Activated naive CD8-positive, alpha-beta T cell treated with anti-CD3 and anti-CD28 coated beads, Interleukin-2, amount 50 U/mL, for 24 hours (primary cell): ENCODE data around the gene TXN.
"Not testable (repeated sequence)": the region's sequence is repeated elsewhere in the genome, so short reads cannot be mapped to it uniquely, and the experiment has no call there.

ENCODE experiments used
- ATAC-seq: fragments of 150-1000 bp; cut with Tn5 transposase; one replicate; pipeline ENCODE4 v1.10.0; 2021
- DNase-seq: peaks from one replicate; pipeline ENCODE4 v3.0.0; 2021
- H3K27ac Mint-ChIP-seq: one replicate; pipeline ENCODE4 v1.8.0; 2021; ENCODE audit warnings: mild to moderate bottlenecking, mixed read lengths
- H3K27me3 Mint-ChIP-seq: one replicate; pipeline ENCODE4 v1.8.0; 2021; ENCODE audit warnings: mixed read lengths
- H3K36me3 Mint-ChIP-seq: one replicate; pipeline ENCODE4 v1.8.0; 2021; ENCODE audit warnings: low read depth, mixed read lengths
- H3K4me1 Mint-ChIP-seq: one replicate; pipeline ENCODE4 v1.8.0; 2021; ENCODE audit warnings: mixed read lengths
- H3K4me3 Mint-ChIP-seq: one replicate; pipeline ENCODE4 v1.8.0; 2021; ENCODE audit warnings: mild to moderate bottlenecking, moderate library complexity, mixed read lengths
- H3K9me3 Mint-ChIP-seq: one replicate; pipeline ENCODE4 v1.8.0; 2021; ENCODE audit warnings: mixed read lengths

The TXN gene

GRCh38 chr9:110270211-110270995 is 14.1 kb upstream of the TXN start:
- H3K36me3 Mint-ChIP-seq, result no peaks in the 10 kb centered on the region
- H3K27me3 Mint-ChIP-seq, result no peaks in the 10 kb centered on the region
- no peaks in the 10 kb centered on the region for H3K4me1 Mint-ChIP-seq
- ATAC-seq (no peak), DNase-seq (no peak)
- no peaks in the 10 kb centered on the region for H3K9me3 Mint-ChIP-seq
- no peak overlapping the region for H3K4me3 Mint-ChIP-seq
- H3K27ac Mint-ChIP-seq, result no peak overlapping the region

DNA sequence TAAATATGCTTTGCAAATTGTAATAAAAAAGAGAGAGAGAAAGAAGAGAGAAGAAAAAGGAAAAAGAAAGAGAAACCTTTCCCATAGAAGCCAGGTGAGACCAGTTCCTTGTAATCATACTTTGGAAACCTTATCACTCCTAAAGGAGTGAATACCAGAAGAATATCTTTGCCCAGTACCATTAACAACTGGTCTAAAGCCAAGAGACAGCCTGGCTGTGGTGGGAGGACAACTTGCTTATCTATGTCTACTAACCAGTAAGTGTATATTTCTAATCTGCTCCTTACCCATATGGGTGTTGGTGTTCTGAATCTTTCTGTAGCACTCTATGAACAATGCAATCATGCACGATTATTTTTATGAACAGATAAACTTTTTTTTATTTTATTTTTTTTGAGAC is 10.5 kb upstream of the TXN start:
- Mint-ChIP-seq H3K4me1 (no peaks in the 10 kb centered on the region), H3K27ac (no peak overlapping the region), H3K36me3 (no peaks in the 10 kb centered on the region), H3K4me3 (no peak overlapping the region), H3K27me3 (peaks cover under 1% of the 10 kb centered on the region), H3K9me3 (no peaks in the 10 kb centered on the region)
- DNase-seq (no peak), ATAC-seq (no peak)

GRCh38 chr9:110261632-110262031 is 5.3 kb upstream of the TXN start:
- H3K27me3 Mint-ChIP-seq, result peaks cover 8% of the 10 kb centered on the region
- H3K27ac Mint-ChIP-seq, result no peak overlapping the region
- peaks cover 27% of the 10 kb centered on the region for H3K4me1 Mint-ChIP-seq
- no peak overlapping the region for H3K4me3 Mint-ChIP-seq
- H3K36me3 Mint-ChIP-seq, result no peaks in the 10 kb centered on the region
- H3K9me3 Mint-ChIP-seq, result no peaks in the 10 kb centered on the region
- DNase-seq (no peak), ATAC-seq (no peak)

DNA sequence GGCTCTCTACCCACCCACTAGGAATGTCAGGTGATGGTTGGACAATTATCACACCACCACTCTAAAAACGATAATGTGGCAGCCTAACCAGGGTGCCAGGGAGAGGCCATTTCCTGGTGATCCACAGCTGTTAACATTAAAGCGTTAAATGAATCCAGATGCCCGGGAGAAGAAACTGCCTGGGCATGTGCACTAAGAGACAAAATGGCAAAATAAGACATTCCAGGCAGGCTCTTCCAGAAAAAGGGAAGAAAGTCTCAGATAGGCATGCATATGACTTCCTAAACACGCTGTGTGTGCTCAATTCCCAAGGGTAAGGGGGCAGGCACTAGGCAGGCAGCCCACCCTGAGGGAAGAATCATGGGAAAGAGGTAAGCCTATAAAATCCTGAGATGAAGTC is 4.6 kb upstream of the TXN start:
- Mint-ChIP-seq H3K4me3 (no peak overlapping the region), H3K4me1 (peaks cover 27% of the 10 kb centered on the region), H3K27ac (no peak overlapping the region), H3K27me3 (peaks cover 8% of the 10 kb centered on the region), H3K36me3 (peaks cover 2% of the 10 kb centered on the region), H3K9me3 (no peaks in the 10 kb centered on the region)
- DNase-seq, result no peak
- ATAC-seq, result no peak

DNA sequence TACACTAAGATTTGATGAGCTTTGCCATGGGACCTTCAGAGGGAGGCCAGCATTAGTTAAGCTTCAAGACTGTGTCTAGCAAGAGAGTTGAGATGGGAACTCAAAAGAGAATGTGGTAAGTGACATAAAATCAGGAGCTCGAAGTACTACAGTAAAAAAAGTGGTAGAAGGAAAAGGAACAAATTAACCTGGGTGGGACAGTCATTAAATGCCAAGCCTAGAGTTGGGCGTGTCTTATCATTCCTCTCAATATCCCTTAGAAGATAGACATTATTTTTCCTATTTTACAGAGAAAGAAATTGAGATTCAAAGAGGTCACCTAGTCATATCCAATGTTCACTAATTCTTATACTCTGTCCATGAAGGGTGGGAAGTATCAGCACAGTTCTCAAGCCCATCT is 3.3 kb upstream of the TXN start:
- H3K4me1 Mint-ChIP-seq, result peaks cover 31% of the 10 kb centered on the region
- no peak for DNase-seq
- ATAC-seq, result no peak
- H3K27me3 Mint-ChIP-seq, result peaks cover 8% of the 10 kb centered on the region
- peaks cover 10% of the 10 kb centered on the region for H3K36me3 Mint-ChIP-seq
- no peaks in the 10 kb centered on the region for H3K9me3 Mint-ChIP-seq
- no peak overlapping the region for H3K4me3 Mint-ChIP-seq
- H3K27ac Mint-ChIP-seq, result peak overlapping the region; percentile 37

GRCh38 chr9:110258690-110259091 is 2.4 kb upstream of the TXN start:
- ATAC-seq (no peak), DNase-seq (no peak)
- H3K9me3 Mint-ChIP-seq, result no peaks in the 10 kb centered on the region
- peaks cover 40% of the 10 kb centered on the region for H3K4me1 Mint-ChIP-seq
- H3K4me3 Mint-ChIP-seq, result no peak overlapping the region
- peak overlapping the region; percentile 77 for H3K27ac Mint-ChIP-seq
- peaks cover 19% of the 10 kb centered on the region for H3K36me3 Mint-ChIP-seq
- peaks cover 8% of the 10 kb centered on the region for H3K27me3 Mint-ChIP-seq

GRCh38 chr9:110257956-110258355 is 1.6 kb upstream of the TXN start:
- ATAC-seq (no peak), DNase-seq (no peak)
- Mint-ChIP-seq H3K27me3 (peaks cover 8% of the 10 kb centered on the region), H3K4me1 (peaks cover 47% of the 10 kb centered on the region), H3K36me3 (peaks cover 26% of the 10 kb centered on the region), H3K9me3 (no peaks in the 10 kb centered on the region), H3K27ac (no peak overlapping the region), H3K4me3 (peak overlapping the region; percentile 95)

GRCh38 chr9:110257097-110257841 is 962 bp upstream of the TXN start:
- H3K36me3 Mint-ChIP-seq, result peaks cover 33% of the 10 kb centered on the region
- H3K27me3 Mint-ChIP-seq, result peaks cover 8% of the 10 kb centered on the region
- H3K9me3 Mint-ChIP-seq, result no peaks in the 10 kb centered on the region
- peaks cover 54% of the 10 kb centered on the region for H3K4me1 Mint-ChIP-seq
- peak overlapping the region; percentile 95 for H3K4me3 Mint-ChIP-seq
- peak overlapping the region; percentile 93 for H3K27ac Mint-ChIP-seq
- no peak for ATAC-seq
- peak; percentile 20 for DNase-seq

DNA sequence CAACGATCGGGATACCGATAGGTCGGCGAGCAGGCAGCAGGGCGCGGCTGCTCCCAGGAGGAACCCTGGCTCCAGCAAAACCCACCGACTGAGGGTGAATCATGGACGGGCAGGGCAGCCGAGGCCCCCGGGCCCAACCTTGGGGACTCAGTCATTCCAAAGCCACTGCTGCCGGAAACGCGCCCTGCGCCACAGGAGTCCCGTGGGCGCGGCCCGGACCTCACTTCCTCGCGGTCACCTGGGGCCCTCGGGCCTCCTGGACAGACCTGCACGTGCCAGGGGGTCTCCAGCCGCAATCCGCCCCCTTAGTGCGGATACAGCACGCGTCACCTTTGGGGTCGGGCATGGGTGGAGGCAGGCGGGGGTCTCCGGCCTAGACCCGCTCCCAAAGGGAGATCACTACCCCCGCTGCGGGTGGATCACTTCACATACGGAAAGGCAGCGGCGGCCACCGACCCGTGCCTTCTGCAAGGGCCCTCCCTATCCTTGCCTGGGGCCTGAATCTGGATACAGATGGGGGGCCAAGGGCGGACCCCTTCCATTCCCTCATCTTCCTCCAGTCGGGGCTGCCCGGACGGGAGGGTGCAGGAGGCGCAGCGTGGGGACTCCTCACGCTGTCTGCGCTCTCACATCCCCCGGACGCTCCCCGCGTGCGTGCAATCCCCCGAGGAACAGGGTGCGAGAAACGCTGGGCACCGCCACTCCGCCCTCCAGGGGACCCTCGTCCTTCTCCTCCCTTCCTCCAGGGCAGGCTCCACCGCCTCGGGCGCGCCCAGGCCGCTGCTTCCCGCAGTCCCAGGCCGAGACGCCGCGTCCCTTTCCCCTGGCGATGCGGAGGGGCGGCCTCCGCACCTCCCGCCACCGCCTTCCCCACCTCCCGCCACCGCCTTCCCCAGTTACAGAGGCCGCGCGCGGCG is 586 bp downstream of the TXN start:
- H3K4me1 Mint-ChIP-seq, result peaks cover 64% of the 10 kb centered on the region
- DNase-seq, result peak; percentile 65
- ATAC-seq, result peak; percentile 27
- H3K27me3 Mint-ChIP-seq, result peaks cover 4% of the 10 kb centered on the region
- H3K27ac Mint-ChIP-seq, result peak overlapping the region; percentile 98
- H3K36me3 Mint-ChIP-seq, result peaks cover 43% of the 10 kb centered on the region
- no peaks in the 10 kb centered on the region for H3K9me3 Mint-ChIP-seq
- H3K4me3 Mint-ChIP-seq, result peak overlapping the region; percentile 95

- Mint-ChIP-seq H3K27ac (peak overlapping the region; percentile 98), H3K27me3 (peaks cover 4% of the 10 kb centered on the region), H3K4me3 (peak overlapping the region; percentile 95), H3K9me3 (no peaks in the 10 kb centered on the region), H3K36me3 (peaks cover 50% of the 10 kb centered on the region), H3K4me1 (peaks cover 68% of the 10 kb centered on the region)
- no peak for ATAC-seq
- DNase-seq, result no peak
These were observed 1.3 kb downstream of the TXN start for GRCh38 chr9:110255034-110255462.

- Mint-ChIP-seq H3K27me3 (peaks cover 3% of the 10 kb centered on the region), H3K4me3 (peak overlapping the region; percentile 95), H3K9me3 (no peaks in the 10 kb centered on the region), H3K36me3 (peaks cover 54% of the 10 kb centered on the region), H3K4me1 (peaks cover 66% of the 10 kb centered on the region), H3K27ac (peak overlapping the region; percentile 98)
- ATAC-seq, result no peak
- DNase-seq, result no peak
These were observed 1.8 kb downstream of the TXN start for GRCh38 chr9:110254500-110254899.

DNA sequence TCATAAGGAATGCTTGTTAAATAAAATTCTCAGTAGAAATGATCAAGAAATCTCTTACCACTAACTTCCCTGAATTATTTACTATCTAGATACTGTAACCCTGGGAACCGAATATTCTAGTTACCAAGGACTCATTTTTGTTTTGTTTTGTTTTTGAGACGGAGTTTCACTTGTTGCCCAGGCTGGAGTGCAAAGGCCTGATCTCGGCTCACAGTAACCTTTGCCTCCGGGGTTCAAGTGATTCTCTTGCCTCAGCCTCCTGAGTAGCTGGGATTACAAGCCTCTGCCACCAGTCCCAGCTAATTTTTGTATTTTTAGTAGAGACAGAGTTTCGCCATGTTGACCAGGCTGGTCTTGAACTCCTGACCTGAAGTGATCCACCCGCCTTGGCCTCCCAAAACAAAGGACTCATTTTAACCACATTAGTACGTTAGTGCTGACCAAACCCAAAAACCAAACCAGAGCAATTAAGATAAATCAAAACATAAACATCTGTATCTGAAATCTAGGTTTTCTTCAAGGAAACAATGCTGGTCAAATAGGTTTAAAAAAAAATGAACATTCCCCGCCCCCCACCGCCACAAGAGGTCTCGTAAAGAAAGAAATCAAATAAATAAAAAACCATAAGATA is 3.7 kb downstream of the TXN start:
- H3K4me3 Mint-ChIP-seq, result peak overlapping the region; percentile 95
- H3K36me3 Mint-ChIP-seq, result peaks cover 65% of the 10 kb centered on the region
- no peak for ATAC-seq
- peaks cover 51% of the 10 kb centered on the region for H3K4me1 Mint-ChIP-seq
- H3K27me3 Mint-ChIP-seq, result no peaks in the 10 kb centered on the region
- H3K27ac Mint-ChIP-seq, result peak overlapping the region; percentile 17
- no peak for DNase-seq
- H3K9me3 Mint-ChIP-seq, result no peaks in the 10 kb centered on the region

DNA sequence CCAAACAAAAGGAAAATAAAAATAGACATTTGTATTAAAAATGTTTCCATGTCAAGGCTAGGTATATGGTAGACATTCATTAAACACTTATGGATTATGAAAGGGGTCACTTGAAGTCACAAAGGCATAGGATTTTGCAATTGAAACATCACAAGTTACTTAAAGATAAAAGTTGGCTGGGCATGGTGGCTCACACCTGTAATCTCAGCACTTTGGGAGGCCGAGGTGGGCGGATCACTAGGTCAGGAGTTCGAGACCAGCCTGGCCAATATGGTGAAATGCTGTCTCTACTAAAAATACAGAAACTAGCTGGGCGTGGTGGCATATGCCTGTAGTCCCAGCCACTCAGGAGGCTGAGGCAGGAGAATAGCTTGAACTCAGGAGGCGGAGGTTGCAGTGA is 4.5 kb downstream of the TXN start:
- H3K27ac Mint-ChIP-seq, result peak overlapping the region; percentile 52
- peaks cover 43% of the 10 kb centered on the region for H3K4me1 Mint-ChIP-seq
- peaks cover 73% of the 10 kb centered on the region for H3K36me3 Mint-ChIP-seq
- not testable (repeated sequence) for H3K27me3 Mint-ChIP-seq, H3K9me3 Mint-ChIP-seq, DNase-seq, H3K4me3 Mint-ChIP-seq, ATAC-seq

- ATAC-seq (no peak), DNase-seq (no peak)
- no peak overlapping the region for H3K27ac Mint-ChIP-seq
- peaks cover 77% of the 10 kb centered on the region for H3K36me3 Mint-ChIP-seq
- H3K4me3 Mint-ChIP-seq, result no peak overlapping the region
- peaks cover 43% of the 10 kb centered on the region for H3K4me1 Mint-ChIP-seq
- H3K27me3 Mint-ChIP-seq, result no peaks in the 10 kb centered on the region
- no peaks in the 10 kb centered on the region for H3K9me3 Mint-ChIP-seq
These were observed 5.1 kb downstream of the TXN start for GRCh38 chr9:110251212-110251611.
